ENCODE data around the gene PIGS.

Gene PIGS

GRCh38 chr17:28521311-28522085 is 49.8 kb downstream of the PIGS start:
- no peak for TF ChIP-seq CTCF (IDR thresholded peaks at IDR 0.05; ENCODE audit: low read depth, low read length)
- DNase-seq (ENCODE audit: extremely low read depth, low read depth), result no peak

GRCh38 chr17:28520687-28521086 is 50.6 kb downstream of the PIGS start:
- DNase-seq (ENCODE audit: extremely low read depth, low read depth), result no peak
- TF ChIP-seq CTCF (IDR thresholded peaks at IDR 0.05; ENCODE audit: low read depth, low read length), result no peak

- no peak for TF ChIP-seq CTCF (IDR thresholded peaks at IDR 0.05; ENCODE audit: low read depth, low read length)
- DNase-seq (ENCODE audit: extremely low read depth, low read depth), result no peak
Measured at GRCh38 chr17:28519236-28519635, 52.1 kb downstream of the PIGS start.

- no peak for TF ChIP-seq CTCF (IDR thresholded peaks at IDR 0.05; ENCODE audit: low read depth, low read length)
- no peak for DNase-seq (ENCODE audit: extremely low read depth, low read depth)
Measured at GRCh38 chr17:28518578-28518977, 52.7 kb downstream of the PIGS start.

- no peak for TF ChIP-seq CTCF (IDR thresholded peaks at IDR 0.05; ENCODE audit: low read depth, low read length)
- no peak for DNase-seq (ENCODE audit: extremely low read depth, low read depth)
Measured at GRCh38 chr17:28518132-28518531, 53.2 kb downstream of the PIGS start.

- no peak for DNase-seq (ENCODE audit: extremely low read depth, low read depth)
- no peak for TF ChIP-seq CTCF (IDR thresholded peaks at IDR 0.05; ENCODE audit: low read depth, low read length)
Measured at GRCh38 chr17:28515518-28515917, 55.8 kb downstream of the PIGS start.

GRCh38 chr17:28514561-28515002 is 56.7 kb downstream of the PIGS start:
- TF ChIP-seq CTCF (IDR thresholded peaks at IDR 0.05; ENCODE audit: low read depth, low read length), result no peak
- no peak for DNase-seq (ENCODE audit: extremely low read depth, low read depth)
